Measurements from ENCODE around the gene JMJD8. TPM values are rescaled to one million over a fixed set of nuclear protein-coding genes. Genes with fewer than 3 reads are reported as not detected.

The JMJD8 gene
- total and polyA plus RNA-seq, 7 donors: 19.1 to 63.5 (median 25.5) TPM

- H3K9me3 ChIP-seq: no peaks in the 10 kb centered on the region
- WGBS, 3 donors: 66 to 75% (median 67%) methylated on average over 21 to 22 of the region's 22 CpGs
- H3K4me1 ChIP-seq: peaks cover 8% of the 10 kb centered on the region
- H3K4me3 ChIP-seq: no peak overlapping the region
- intact Hi-C loops (cut with DNase I): no loop called here
- ATAC-seq (peak in 1 of 4 donors; percentile 15), DNase-seq (no peak)
- H3K27me3 ChIP-seq (ENCODE audit: insufficient read depth in 3 of 3, low read length in 2 of 3): no peaks in the 10 kb centered on the region
- TF ChIP-seq CTCF (IDR thresholded peaks at IDR 0.05): no peak
- H3K27ac ChIP-seq: no peak overlapping the region
- H3K36me3 ChIP-seq (ENCODE audit: insufficient read depth in 1 of 2, low read depth in 1 of 2): peaks cover 4 to 44% of the 10 kb centered on the region in 2 donors
Measured at GRCh38 chr16:674214-674881, 9.8 kb downstream of the JMJD8 start.

- Histone ChIP-seq H3K4me1 (peaks cover 16% of the 10 kb centered on the region), H3K27ac (no peak overlapping the region), H3K27me3 (ENCODE audit: insufficient read depth in 3 of 3, low read length in 2 of 3) (no peaks in the 10 kb centered on the region), H3K4me3 (no peak overlapping the region), H3K36me3 (ENCODE audit: insufficient read depth in 1 of 2, low read depth in 1 of 2) (peaks cover 4 to 46% of the 10 kb centered on the region in 2 donors), H3K9me3 (no peaks in the 10 kb centered on the region)
- ATAC-seq: no peak
- no peak for DNase-seq
- intact Hi-C loops (cut with DNase I): no loop called here
- 88 to 92% (median 88%) methylated on average over 17 to 18 of the region's 18 CpGs for WGBS, 3 donors
- TF ChIP-seq CTCF (IDR thresholded peaks at IDR 0.05): no peak
Measured at GRCh38 chr16:673399-673991, 10.6 kb downstream of the JMJD8 start.

GRCh38 chr16:672851-673250, 11.3 kb downstream of the JMJD8 start:
- H3K4me1 ChIP-seq: peaks cover 16% of the 10 kb centered on the region
- intact Hi-C loops (cut with DNase I): no loop called here
- peaks cover 4 to 46% of the 10 kb centered on the region in 2 donors for H3K36me3 ChIP-seq (ENCODE audit: insufficient read depth in 1 of 2, low read depth in 1 of 2)
- no peaks in the 10 kb centered on the region for H3K9me3 ChIP-seq
- no peak overlapping the region for H3K27ac ChIP-seq
- H3K4me3 ChIP-seq: no peak overlapping the region
- no peak for TF ChIP-seq CTCF (IDR thresholded peaks at IDR 0.05)
- 88 to 90% (median 90%) methylated on average over 21 of the region's 21 CpGs for WGBS, 3 donors
- DNase-seq (no peak), ATAC-seq (no peak)
- H3K27me3 ChIP-seq (ENCODE audit: insufficient read depth in 3 of 3, low read length in 2 of 3): no peaks in the 10 kb centered on the region

- H3K4me1 ChIP-seq: peaks cover 18% of the 10 kb centered on the region
- ATAC-seq (no peak), DNase-seq (no peak)
- H3K27ac ChIP-seq: no peak overlapping the region
- no peaks in the 10 kb centered on the region for H3K9me3 ChIP-seq
- WGBS, 3 donors: 89 to 91% (median 91%) methylated on average over 14 to 19 of the region's 19 CpGs
- peaks cover 4 to 46% of the 10 kb centered on the region in 2 donors for H3K36me3 ChIP-seq (ENCODE audit: insufficient read depth in 1 of 2, low read depth in 1 of 2)
- no peak overlapping the region for H3K4me3 ChIP-seq
- intact Hi-C loops (cut with DNase I): no loop called here
- no peaks in the 10 kb centered on the region for H3K27me3 ChIP-seq (ENCODE audit: insufficient read depth in 3 of 3, low read length in 2 of 3)
- no peak for TF ChIP-seq CTCF (IDR thresholded peaks at IDR 0.05)
Measured at GRCh38 chr16:672371-672770, 11.8 kb downstream of the JMJD8 start.

Measured in psoas muscle (tissue), 8 donors.